Stimulated activated CD8-positive, alpha-beta memory T cell treated with anti-CD3 and anti-CD28 coated beads, Interleukin-15, amount 100 ng/mL, for 48 hours (primary cell): ENCODE results near the gene ABCC11.
A peak's percentile ranks its signal among the peaks of the same experiment; 100 is the strongest.

Source experiments
- DNase-seq, 2 donors: peaks; one replicate each; pipeline ENCODE4 v3.0.0-alpha.2; 2020; ENCODE audit warnings: low read depth in 2 of 2

Gene ABCC11

DNA sequence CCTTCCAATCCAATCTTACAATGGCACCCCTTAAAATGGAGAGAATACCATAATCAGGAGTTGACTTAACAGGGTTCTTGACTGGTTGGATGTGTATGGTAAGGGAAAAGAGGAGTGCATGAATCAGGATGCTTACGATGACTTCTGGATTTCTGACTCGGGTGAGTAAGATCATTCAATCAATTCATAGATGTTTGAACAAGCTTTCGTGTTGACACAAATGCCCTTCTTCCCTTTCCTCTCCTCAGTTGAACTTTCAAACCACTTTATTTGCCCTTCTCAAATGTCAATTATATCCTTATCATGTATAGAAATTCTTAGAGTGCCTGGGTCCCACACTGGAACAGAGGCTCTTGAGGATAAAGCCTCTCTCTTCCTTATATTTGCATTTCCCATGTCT, 117.4 kb downstream of the ABCC11 start:
- DNase-seq: no peak

DNA sequence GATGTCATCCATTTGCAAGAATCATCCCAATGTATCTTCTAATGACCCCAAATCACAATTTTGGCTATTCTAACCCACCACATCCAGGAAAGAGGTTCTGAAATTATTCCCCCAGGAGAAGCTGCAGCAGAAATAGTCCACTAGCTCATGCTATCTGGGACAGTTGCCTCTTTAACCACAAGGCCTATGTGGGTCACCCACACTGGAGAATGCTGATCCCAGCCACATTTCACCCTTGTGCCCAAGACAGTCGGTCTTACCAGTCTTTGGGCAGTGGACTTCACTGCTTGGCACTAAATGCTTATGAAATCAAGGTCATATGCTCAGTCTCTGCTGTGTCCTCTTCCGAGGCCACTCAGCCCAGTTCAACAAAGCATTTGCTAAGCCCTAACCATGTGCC, 118.6 kb downstream of the ABCC11 start:
- no peak for DNase-seq

GRCh38 chr16:48126801-48127644, 120.3 kb downstream of the ABCC11 start:
- DNase-seq: no peak

DNA sequence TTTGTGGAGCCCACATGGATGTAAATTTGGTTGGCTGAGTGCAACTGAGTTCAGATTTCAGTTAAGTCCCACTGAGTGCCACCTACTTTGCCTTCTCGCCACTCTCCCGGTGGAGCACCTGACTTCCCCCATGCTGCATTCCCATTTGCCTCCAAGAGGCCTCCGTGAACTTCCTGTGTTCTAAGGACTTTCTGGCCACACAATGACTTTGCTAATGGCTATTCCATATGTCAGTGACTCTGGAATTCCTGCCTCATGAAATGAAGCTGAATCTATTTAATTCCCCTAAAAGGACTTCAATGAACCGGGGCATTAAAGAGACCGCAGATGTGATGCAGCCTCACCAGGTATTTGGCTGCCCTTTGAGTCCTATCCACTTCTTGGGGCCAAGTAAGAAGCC, 121.5 kb downstream of the ABCC11 start:
- DNase-seq: no peak

- DNase-seq: no peak
Measured at GRCh38 chr16:48124266-48124665, 123.1 kb downstream of the ABCC11 start.

DNA sequence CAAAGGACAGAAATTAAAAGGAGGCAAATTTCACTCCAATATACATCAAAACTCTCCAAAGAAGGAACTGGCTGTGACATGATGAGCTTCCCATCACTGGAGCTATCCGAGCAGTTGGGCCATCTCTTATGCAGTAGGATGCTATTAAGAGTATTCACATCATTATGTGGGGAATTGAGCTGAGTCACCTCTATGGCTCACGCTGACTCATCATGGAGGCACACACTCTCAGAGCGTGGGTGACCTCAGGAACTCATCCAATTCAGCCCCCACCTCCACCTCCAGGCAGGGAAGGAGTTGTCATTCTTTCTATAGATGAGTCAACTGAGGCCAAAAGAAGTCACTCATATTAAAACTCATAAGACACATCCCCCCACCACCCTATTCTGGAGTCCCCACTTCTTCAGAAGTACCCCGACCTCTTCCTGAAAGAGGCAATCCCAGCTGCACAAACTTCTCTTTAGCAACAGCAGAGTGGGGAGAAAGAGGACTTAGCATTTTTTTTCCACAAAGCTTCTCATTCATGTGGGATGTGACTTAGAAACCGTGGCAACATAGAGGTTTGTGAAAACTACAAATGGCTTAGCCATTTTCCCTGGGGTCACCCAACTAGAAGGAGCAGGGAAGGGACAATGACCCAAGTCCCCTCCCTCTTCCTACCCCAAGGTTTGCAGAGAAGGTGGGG, 124.1 kb downstream of the ABCC11 start:
- DNase-seq: peak; percentile 44 to 64

DNA sequence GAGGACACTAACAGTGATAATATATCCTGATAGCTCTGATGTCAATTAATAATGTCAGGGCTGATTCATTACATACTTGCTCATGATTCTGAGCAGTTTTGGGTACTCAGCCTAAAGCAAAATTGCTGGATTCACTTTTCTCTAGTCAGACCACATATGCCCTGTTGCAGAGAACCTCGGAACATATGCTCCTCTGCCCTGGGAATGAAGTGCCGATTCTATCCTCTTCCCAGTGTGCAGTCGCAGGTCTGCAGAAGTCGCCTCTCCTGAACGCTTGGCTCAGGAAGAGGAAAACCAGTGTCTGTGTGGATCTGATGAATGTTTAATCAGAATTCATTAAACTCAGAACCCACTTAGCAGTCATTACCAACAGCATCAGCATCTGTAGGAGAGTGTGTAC, 126.1 kb downstream of the ABCC11 start:
- no peak for DNase-seq

GRCh38 chr16:48118841-48119240, 128.5 kb downstream of the ABCC11 start:
- DNase-seq: no peak

GRCh38 chr16:48117217-48118105, 129.9 kb downstream of the ABCC11 start:
- peak; percentile 30 to 46 for DNase-seq
